HG03025 (cell line): ENCODE measurements around the gene MRRF.
"Not testable (repeated sequence)": the region's sequence is repeated elsewhere in the genome, so short reads cannot be mapped to it uniquely, and the experiment has no call there.

ENCODE experiments used
- ATAC-seq: cut with Tn5 transposase; IDR thresholded peaks from one replicate; pipeline ENCODE4 v1.9.1; 2021; ENCODE audit warnings: mild to moderate bottlenecking, moderate library complexity; ENCODE audit not compliant: unreplicated experiment, low FRiP score

Gene MRRF

GRCh38 chr9:122349201-122349600, 84.5 kb downstream of the MRRF start:
- ATAC-seq, result no peak

- no peak for ATAC-seq
Observed at GRCh38 chr9:122350577-122351355, 86.1 kb downstream of the MRRF start.

GRCh38 chr9:122354536-122355199, 90.0 kb downstream of the MRRF start:
- no peak for ATAC-seq

GRCh38 chr9:122355336-122355875, 90.7 kb downstream of the MRRF start:
- no peak for ATAC-seq

- no peak for ATAC-seq
Observed at GRCh38 chr9:122356627-122357026, 91.9 kb downstream of the MRRF start.

GRCh38 chr9:122360891-122361290, 96.2 kb downstream of the MRRF start:
- ATAC-seq, result no peak

- ATAC-seq, result not testable (repeated sequence)
Observed at GRCh38 chr9:122363131-122363530, 98.4 kb downstream of the MRRF start.

- no peak for ATAC-seq
Observed at GRCh38 chr9:122364117-122364782, 99.6 kb downstream of the MRRF start.

- ATAC-seq, result no peak
Observed at GRCh38 chr9:122364783-122365150, 100.1 kb downstream of the MRRF start.

GRCh38 chr9:122366074-122366660, 101.5 kb downstream of the MRRF start:
- no peak for ATAC-seq

- ATAC-seq, result no peak
Observed at GRCh38 chr9:122367065-122367464, 102.4 kb downstream of the MRRF start.

- no peak for ATAC-seq
Observed at GRCh38 chr9:122367774-122368460, 103.2 kb downstream of the MRRF start.

GRCh38 chr9:122368642-122369041, 104.0 kb downstream of the MRRF start:
- ATAC-seq, result no peak

- no peak for ATAC-seq
Observed at GRCh38 chr9:122370303-122370702, 105.6 kb downstream of the MRRF start.

GRCh38 chr9:122370869-122371755, 106.4 kb downstream of the MRRF start, which contains the start of gene PTGS1:
Gene PTGS1, plus strand, starts transcription at chr9:122371024. Its CDS starts 61 bp downstream, at chr9:122371085.
- no peak for ATAC-seq

GRCh38 chr9:122371846-122372245, 107.2 kb downstream of the MRRF start:
- no peak for ATAC-seq

- ATAC-seq, result no peak
Observed at GRCh38 chr9:122372856-122373845, 108.5 kb downstream of the MRRF start.

- no peak for ATAC-seq
Observed at GRCh38 chr9:122374885-122375420, 110.3 kb downstream of the MRRF start.
